ENCODE results near the gene SELENOS.

The SELENOS gene

GRCh38 chr15:101277038-101277822 is at the start of gene SELENOS:
Gene SELENOS, minus strand, starts transcription at chr15:101277485. Its CDS starts 68 bp downstream, at chr15:101277417.
- FAIRE-seq: no peak

GRCh38 chr15:101326462-101327146 is 49.3 kb upstream of the SELENOS start:
- FAIRE-seq: no peak

- FAIRE-seq: no peak
These were observed 48.7 kb upstream of the SELENOS start for GRCh38 chr15:101326026-101326315.

GRCh38 chr15:101325263-101326025 is 48.2 kb upstream of the SELENOS start:
- no peak for FAIRE-seq

GRCh38 chr15:101324524-101325177 is 47.4 kb upstream of the SELENOS start:
- no peak for FAIRE-seq

- no peak for FAIRE-seq
These were observed 46.7 kb upstream of the SELENOS start for GRCh38 chr15:101323793-101324523.

GRCh38 chr15:101322854-101323477 is 45.7 kb upstream of the SELENOS start:
- FAIRE-seq: no peak

- FAIRE-seq: no peak
These were observed 44.9 kb upstream of the SELENOS start for GRCh38 chr15:101322016-101322695.

- FAIRE-seq: no peak
These were observed 43.3 kb upstream of the SELENOS start for GRCh38 chr15:101320501-101321052.

- no peak for FAIRE-seq
These were observed 41.6 kb upstream of the SELENOS start for GRCh38 chr15:101318839-101319238.

- no peak for FAIRE-seq
These were observed 41.0 kb upstream of the SELENOS start for GRCh38 chr15:101318147-101318819.

GRCh38 chr15:101317336-101317872 is 40.1 kb upstream of the SELENOS start:
- FAIRE-seq: no peak

GRCh38 chr15:101316529-101316928 is 39.2 kb upstream of the SELENOS start:
- no peak for FAIRE-seq

- no peak for FAIRE-seq
These were observed 38.5 kb upstream of the SELENOS start for GRCh38 chr15:101315736-101316135.

- no peak for FAIRE-seq
These were observed 37.2 kb upstream of the SELENOS start for GRCh38 chr15:101314336-101315125.

- no peak for FAIRE-seq
These were observed 35.9 kb upstream of the SELENOS start for GRCh38 chr15:101313041-101313761.

GRCh38 chr15:101310508-101310907 is 33.2 kb upstream of the SELENOS start:
- no peak for FAIRE-seq

GRCh38 chr15:101310161-101310480 is 32.8 kb upstream of the SELENOS start:
- FAIRE-seq: no peak

Data from endometrium (tissue), 2 donors.